ENCODE data around the gene CADM4.

- TF ChIP-seq CTCF (IDR thresholded peaks at IDR 0.05 in 4 of 5, conservative IDR thresholded peaks at IDR 0.05 in 1 of 5) = no peak
- no peak for TF ChIP-seq POLR2A (IDR thresholded peaks at IDR 0.05)
Observed at GRCh38 chr19:43623889-43624670, 15.6 kb downstream of the CADM4 start.

All from gastrocnemius medialis (tissue), 4 donors.